Endothelial cell of umbilical vein (primary cell): ENCODE measurements around the gene FHDC1. TPM values are rescaled to one million over a fixed set of nuclear protein-coding genes. Genes with fewer than 3 reads are reported as not detected.

ENCODE experiments used
- BruUV-seq: library from RNA; stranded (reverse); fragments of 400-500 nt; replicated peaks from 2 replicates; lab custom pipeline; 2021; lab: Mats Ljungman, UMichigan
- CTCF ChIA-PET: fragments of 300-600, 350-600 bp; sonication (Branson Sonifier 250); formaldehyde crosslinking; loops from one replicate; lab custom pipeline; 2021; ENCODE audit warnings: antibody characterized with exemption, inconsistent platforms; lab: Charles Lee
- POLR2A ChIA-PET: fragments of 300-600, 350-600 bp; sonication (Branson Sonifier 250); formaldehyde crosslinking; loops from one replicate; lab custom pipeline; 2021; ENCODE audit warnings: antibody characterized with exemption, inconsistent platforms; lab: Charles Lee
- DNase-seq: peaks from one replicate; pipeline ENCODE4 v3.0.0-alpha.2; 2011; ENCODE audit warnings: low read depth, low spot score
- FAIRE-seq: peaks from 2 replicates; lab custom pipeline; 2011; peaks lifted over from hg19 to GRCh38; lab: Jason Lieb, UNC
- H2AFZ ChIP-seq: 2 replicates; pipeline ENCODE4 v1.6.0; 2012; ENCODE audit warnings: low read depth, low read length, control low read depth, inconsistent platforms
- H3K27ac ChIP-seq: 2 replicates; pipeline ENCODE4 v1.5.1; 2011; ENCODE audit warnings: low read depth, mild to moderate bottlenecking, control low read depth, low read length, moderate library complexity; ENCODE audit not compliant: insufficient read depth
- H3K27me3 ChIP-seq, 2 experiments: 2 replicates each; pipeline versions ENCODE4 v1.6.0 to v1.6.1; 2011; ENCODE audit warnings: low read length in 2 of 2, mixed read lengths in 1 of 2; ENCODE audit not compliant: control insufficient read depth in 2 of 2, insufficient read depth in 2 of 2
- H3K36me3 ChIP-seq, 2 experiments: 2 replicates in 1 of 2; 3 replicates in 1 of 2; pipeline ENCODE4 v1.5.1; 2011; ENCODE audit warnings: low read length in 2 of 2, mild to moderate bottlenecking in 1 of 2, moderate library complexity in 1 of 2; ENCODE audit not compliant: control insufficient read depth in 2 of 2, insufficient read depth in 2 of 2; ENCODE audit errors: extremely low read depth in 1 of 2
- H3K4me1 ChIP-seq: 3 replicates; pipeline ENCODE4 v1.5.1; 2011; ENCODE audit warnings: mild to moderate bottlenecking, low read length; ENCODE audit not compliant: control insufficient read depth, insufficient read depth; ENCODE audit errors: extremely low read depth
- H3K4me2 ChIP-seq: 2 replicates; pipeline ENCODE4 v1.6.1; 2011; ENCODE audit warnings: low read length, control low read depth, mixed read lengths; ENCODE audit not compliant: insufficient read depth
- H3K4me3 ChIP-seq, 3 experiments: fragments of 200-600 bp in 1 of 3; sonication (generic), shearing (Covaris generic) in 1 of 3; replicated peaks in 1 of 3; 2 replicates each; pipeline ENCODE4 v1.5.1; 2011 to 2016; ENCODE audit warnings: control low read depth in 3 of 3, low read length in 3 of 3, mild to moderate bottlenecking in 2 of 3, inconsistent platforms in 1 of 3, low read depth in 1 of 3, moderate library complexity in 1 of 3; ENCODE audit not compliant: insufficient read depth in 1 of 3
- H3K79me2 ChIP-seq: 2 replicates; pipeline ENCODE4 v1.6.0; 2012; ENCODE audit warnings: low read length, inconsistent platforms; ENCODE audit not compliant: control insufficient read depth, insufficient read depth
- H3K9ac ChIP-seq: replicated peaks from 2 replicates; pipeline ENCODE3; 2011; ENCODE audit warnings: low read length, control low read depth; ENCODE audit not compliant: insufficient read depth; ENCODE audit errors: extremely low read depth
- H3K9me1 ChIP-seq: replicated peaks from 3 replicates; pipeline ENCODE4 v1.6.0; 2011; ENCODE audit warnings: mild to moderate bottlenecking, low read length; ENCODE audit not compliant: control insufficient read depth, insufficient read depth; ENCODE audit errors: extremely low read depth
- H3K9me3 ChIP-seq: replicated peaks from 2 replicates; pipeline ENCODE4 v1.5.1; 2012; ENCODE audit warnings: low read length, inconsistent platforms; ENCODE audit not compliant: control insufficient read depth, insufficient read depth
- H4K20me1 ChIP-seq: replicated peaks from 2 replicates; pipeline ENCODE3; 2011; ENCODE audit warnings: mild to moderate bottlenecking, low read length; ENCODE audit not compliant: control insufficient read depth, insufficient read depth; ENCODE audit errors: extremely low read depth
- CTCF ChIP-seq, 2 donors: IDR thresholded peaks; 1 replicate in 1 of 2; 2 replicates in 1 of 2; pipeline ENCODE4 v1.5.1; 2011; ENCODE audit warnings: low read length in 2 of 2, mild to moderate bottlenecking in 2 of 2, moderate library complexity in 2 of 2, control low read depth in 1 of 2, inconsistent platforms in 1 of 2, low read depth in 1 of 2; ENCODE audit not compliant: insufficient read depth in 1 of 2; ENCODE audit errors: extremely low read depth in 1 of 2
- EZH2 ChIP-seq: IDR thresholded peaks from 2 replicates; pipeline ENCODE4 v1.6.1; 2012; ENCODE audit warnings: borderline replicate concordance, low read depth, mild to moderate bottlenecking, moderate library complexity, low read length, inconsistent platforms; ENCODE audit not compliant: severe bottlenecking
- FOS ChIP-seq: IDR thresholded peaks from 2 replicates; pipeline ENCODE4 v1.6.1; 2011; ENCODE audit warnings: mild to moderate bottlenecking, low read length, moderate library complexity, borderline replicate concordance; ENCODE audit not compliant: insufficient read depth
- GATA2 ChIP-seq: IDR thresholded peaks from 2 replicates; pipeline ENCODE4 v1.7.0; 2011; ENCODE audit warnings: low read depth, mild to moderate bottlenecking, moderate library complexity, mixed read lengths, low read length; ENCODE audit not compliant: insufficient read length, insufficient read depth
- JUN ChIP-seq: IDR thresholded peaks from 2 replicates; pipeline ENCODE4 v1.6.1; 2011; ENCODE audit warnings: borderline replicate concordance, low read depth; ENCODE audit not compliant: insufficient read length, insufficient read depth
- MAX ChIP-seq: IDR thresholded peaks from 2 replicates; pipeline ENCODE4 v1.6.1; 2011; ENCODE audit not compliant: insufficient read depth, insufficient read length
- MYC ChIP-seq: IDR thresholded peaks from one replicate; pipeline ENCODE4 v1.6.1; 2011; ENCODE audit warnings: mild to moderate bottlenecking, low read depth, low read length
- POLR2A ChIP-seq: IDR thresholded peaks from 2 replicates; pipeline ENCODE4 v1.6.1; 2012; ENCODE audit warnings: low read depth, mild to moderate bottlenecking, control low read depth, low read length
- POLR2AphosphoS5 ChIP-seq: IDR thresholded peaks from 2 replicates; pipeline ENCODE4 v1.6.1; 2012; ENCODE audit warnings: low read depth, mild to moderate bottlenecking, control low read depth, low read length, moderate library complexity; ENCODE audit not compliant: insufficient read depth
- dilution Hi-C: fragments of 300-500 bp; cut with MboI; formaldehyde crosslinking; loops from one replicate; pipeline ENCODE4 v1.15.0; 2019; ENCODE audit warnings: low sequenced_read_pairs; ENCODE audit not compliant: extremely low pct_ligation_motif_present
- intact Hi-C: fragments of 100-400 bp; cut with micrococcal nuclease; formaldehyde crosslinking; loops from one replicate; pipeline ENCODE4 v1.10.0; 2022
- polyA plus RNA-seq, 4 experiments: library from polyadenylated mRNA; depleted of rRNA in 3 of 4; stranded (reverse) in 3 of 4; unstranded in 1 of 4; fragments of >200 nt; gene quantifications; 2 replicates each; pipeline versions ENCODE4 v1.2.1 to v1.2.3, GENCODE V29; 2011 to 2012; ENCODE audit warnings: missing spikeins in 1 of 4
- total RNA-seq: library from RNA; stranded (reverse); gene quantifications from 2 replicates; pipeline ENCODE4 v1.2.3, GENCODE V29; 2021

Gene FHDC1
- total and polyA plus RNA-seq, 2 donors (not counting 3 experiments of a cell fraction or from before 2014, with no cell fraction given) = 0.03 to 0.18 TPM

GRCh38 chr4:152887981-152888380 lies 48.1 kb upstream of the FHDC1 start:
- H3K4me2 ChIP-seq = no peak overlapping the region
- H4K20me1 ChIP-seq = no peaks in the 10 kb centered on the region
- no peak overlapping the region for H2AFZ ChIP-seq
- no peak overlapping the region for H3K4me3 ChIP-seq
- CTCF ChIA-PET = interaction anchor here (1.5 kb wide), 1 partner anchor 195 kb away, joined by 3 read pairs; no protein-coding TSS in a partner anchor
- peaks cover 0 to 2% of the 10 kb centered on the region in 2 experiments for H3K36me3 ChIP-seq
- peaks cover 3% of the 10 kb centered on the region for H3K9me1 ChIP-seq
- H3K9me3 ChIP-seq = no peaks in the 10 kb centered on the region
- H3K4me1 ChIP-seq = no peaks in the 10 kb centered on the region
- POLR2A ChIA-PET = no interaction called here
- H3K27ac ChIP-seq = no peak overlapping the region
- no TSS peak for BruUV-seq
- dilution Hi-C loops = no loop called here
- H3K79me2 ChIP-seq = no peaks in the 10 kb centered on the region
- FAIRE-seq (no peak), DNase-seq (no peak)
- TF ChIP-seq GATA2 (no peak), POLR2A (no peak), EZH2 (no peak), MAX (no peak), POLR2AphosphoS5 (no peak), FOS (no peak), MYC (no peak), JUN (no peak)
- intact Hi-C loops = no loop called here
- no peaks in the 10 kb centered on the region for H3K27me3 ChIP-seq
- H3K9ac ChIP-seq = no peak overlapping the region

- intact Hi-C loops = no loop called here
- POLR2A ChIA-PET = no interaction called here
- BruUV-seq = no TSS peak
These were observed 43.1 kb upstream of the FHDC1 start for GRCh38 chr4:152892974-152893373.

More at GRCh38 chr4:152892974-152893373, 43.1 kb upstream of the FHDC1 start:
- DNase-seq (no peak), FAIRE-seq (no peak)
- no peak for TF ChIP-seq CTCF (IDR thresholded peaks at IDR 0.05; ENCODE audit: extremely low read depth in 1 of 2, insufficient read depth in 1 of 2, low read depth in 1 of 2, low read length in 2 of 2)
- TF ChIP-seq MYC = no peak
- TF ChIP-seq MAX = no peak
- TF ChIP-seq JUN = no peak
- TF ChIP-seq GATA2 = no peak
- TF ChIP-seq EZH2 = no peak
- TF ChIP-seq POLR2A = no peak
- TF ChIP-seq FOS = no peak
- TF ChIP-seq POLR2AphosphoS5 = no peak
- H3K4me2 ChIP-seq = no peak overlapping the region
- CTCF ChIA-PET = interaction anchor here (1.7 kb wide), 1 partner anchor 11 kb away, joined by 6 read pairs; no protein-coding TSS in a partner anchor
- no peaks in the 10 kb centered on the region for H3K9me3 ChIP-seq
- no peak overlapping the region for H3K27ac ChIP-seq
- dilution Hi-C loops = no loop called here
- H3K9me1 ChIP-seq = no peaks in the 10 kb centered on the region
- no peaks in the 10 kb centered on the region for H3K79me2 ChIP-seq
- no peaks in the 10 kb centered on the region for H3K4me1 ChIP-seq
- H2AFZ ChIP-seq = no peak overlapping the region
- H3K9ac ChIP-seq = no peak overlapping the region
- H3K36me3 ChIP-seq = peaks cover 0 to 2% of the 10 kb centered on the region in 2 experiments
- no peaks in the 10 kb centered on the region for H4K20me1 ChIP-seq
- no peaks in the 10 kb centered on the region for H3K27me3 ChIP-seq
- H3K4me3 ChIP-seq = no peak overlapping the region
